ENCODE results near the gene RHPN2. TPM values are rescaled to one million over a fixed set of nuclear protein-coding genes. Genes with fewer than 3 reads are reported as not detected.

The RHPN2 gene
- total RNA-seq = under 1 TPM; 0.16 to 0.66 (median 0.33) TPM
- total RNA-seq (2013) = 0.59 TPM
- 0.07 to 4.6 (median 0.46) reads per million in 29 experiments for total RNA-seq

DNA sequence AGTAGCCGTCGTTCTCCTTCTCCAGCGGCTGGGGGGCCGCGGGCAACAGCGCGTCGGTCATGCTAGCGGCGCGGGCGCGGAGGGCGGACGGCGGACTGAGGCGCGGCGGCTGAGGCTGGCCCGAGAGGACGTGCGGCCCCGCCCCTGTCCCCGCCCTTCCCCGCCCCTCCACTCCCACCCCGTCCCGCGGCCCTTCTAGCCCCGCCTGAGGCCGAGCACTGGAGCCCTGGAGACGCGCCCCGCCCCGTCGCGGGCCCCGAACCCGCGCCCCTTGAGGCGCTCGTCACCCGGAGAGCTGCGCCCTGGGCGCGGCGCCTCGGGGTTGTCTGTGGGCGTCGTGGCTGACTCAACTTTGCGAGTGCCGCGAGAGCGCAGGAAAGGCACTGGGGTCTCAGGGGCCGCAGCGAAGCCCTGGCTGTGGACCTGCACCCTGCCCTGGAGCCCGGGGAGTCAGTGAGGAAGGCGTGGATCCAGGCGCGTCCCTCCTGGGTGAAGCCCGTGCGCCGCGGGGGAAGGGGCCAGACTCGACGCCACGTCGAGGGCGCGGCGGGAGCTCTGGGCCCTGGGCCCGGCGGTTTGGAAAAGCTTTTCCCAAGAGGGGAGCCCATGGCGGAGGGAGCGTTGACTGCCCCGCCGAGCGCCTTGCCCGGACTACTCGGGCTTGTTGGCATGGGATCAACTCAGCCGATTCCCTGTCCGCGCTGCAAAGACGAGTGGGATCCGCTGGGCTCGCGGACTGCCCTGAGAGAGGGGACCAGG lies at the start of gene RHPN2:
Gene RHPN2, minus strand, starts transcription at position 97 of the 759 bp plus-strand sequence. Its CDS starts 36 bp downstream, at position 61.
- Mint-ChIP-seq H3K36me3 (no peaks in the 10 kb centered on the region), H3K4me1 (peaks cover 0 to 5% (median 5%) of the 10 kb centered on the region in 3 donors), H3K27ac (no peak within 1 kb of the TSS), H3K27me3 (peaks cover 18 to 39% of the 10 kb centered on the region in 2 donors), H3K4me3 (peak within 1 kb of the TSS; percentile 60 to 72 (median 66)), H3K9me3 (no peaks in the 10 kb centered on the region)
- peak; percentile 73 to 87 (median 80) for ATAC-seq (replicated peaks in 1 of 4)
- Histone ChIP-seq H3K9me3 (no peaks in the 10 kb centered on the region), H3K36me3 (ENCODE audit: control insufficient read depth in 2 of 2, extremely low read depth in 1 of 2, insufficient read depth in 1 of 2, low read length in 1 of 2) (no peaks in the 10 kb centered on the region), H3K4me1 (ENCODE audit: control insufficient read depth in 1 of 2, extremely low read depth in 1 of 2, insufficient read depth in 2 of 2, low read length in 2 of 2) (peaks cover 0 to 18% of the 10 kb centered on the region in 2 experiments), H3K27ac (ENCODE audit: low read length) (no peak within 1 kb of the TSS), H3K4me3 (ENCODE audit: control insufficient read depth in 1 of 2, extremely low read depth in 1 of 2, low read length in 1 of 2) (peak within 1 kb of the TSS in 1 of 2 donors; percentile 47), H3K27me3 (replicated peaks in 1 of 2; ENCODE audit: control insufficient read depth in 2 of 2, extremely low read depth in 1 of 2, insufficient read depth in 2 of 2, low read length in 1 of 2) (peaks cover 4 to 59% of the 10 kb centered on the region in 2 experiments)
- DNase-seq = peak in 16 of 35 experiments; percentile 1 to 48 (median 10)
- POLR2A ChIA-PET = no interaction called here
- whole genome bisulfite sequencing (ENCODE audit: insufficient coverage) = 12% methylated on average over 75 of the region's 86 CpGs
- CTCF ChIA-PET = no interaction called here

DNA sequence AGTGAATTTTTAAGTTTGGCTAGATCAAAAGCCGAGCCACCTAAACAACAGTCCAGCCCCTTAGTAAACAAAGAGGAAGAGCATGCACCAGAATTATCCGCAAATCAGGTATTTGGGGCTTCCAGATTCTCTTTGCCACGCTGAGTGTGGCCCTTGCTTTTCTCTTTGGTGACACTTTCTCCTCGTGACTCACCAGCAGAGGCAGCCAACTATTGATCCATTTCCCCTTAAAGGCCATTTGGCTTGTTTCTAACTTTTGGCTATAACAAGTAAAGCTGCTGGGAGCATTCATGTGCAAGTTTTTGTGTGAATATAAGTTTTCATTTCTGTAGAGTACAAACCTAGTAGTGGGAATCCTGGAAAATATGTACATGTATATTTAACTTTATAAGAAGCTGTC lies 49.6 kb upstream of the RHPN2 start:
- Mint-ChIP-seq H3K4me3 (no peak overlapping the region), H3K27ac (no peak overlapping the region), H3K27me3 (no peaks in the 10 kb centered on the region), H3K4me1 (no peaks in the 10 kb centered on the region), H3K36me3 (peaks cover 66% of the 10 kb centered on the region), H3K9me3 (no peaks in the 10 kb centered on the region)
- Histone ChIP-seq H3K4me3 (ENCODE audit: control insufficient read depth in 1 of 2, extremely low read depth in 1 of 2, low read length in 1 of 2) (no peak overlapping the region), H3K27me3 (replicated peaks in 1 of 2; ENCODE audit: control insufficient read depth in 2 of 2, extremely low read depth in 1 of 2, insufficient read depth in 2 of 2, low read length in 1 of 2) (no peaks in the 10 kb centered on the region), H3K9me3 (no peaks in the 10 kb centered on the region), H3K4me1 (ENCODE audit: control insufficient read depth in 1 of 2, extremely low read depth in 1 of 2, insufficient read depth in 2 of 2, low read length in 2 of 2) (no peaks in the 10 kb centered on the region), H3K36me3 (ENCODE audit: control insufficient read depth in 2 of 2, extremely low read depth in 1 of 2, insufficient read depth in 1 of 2, low read length in 1 of 2) (peaks cover 29 to 67% of the 10 kb centered on the region in 2 donors), H3K27ac (ENCODE audit: low read length) (no peak overlapping the region)
- ATAC-seq (replicated peaks in 1 of 4) (no peak), DNase-seq (no peak)
- POLR2A ChIA-PET = no interaction called here
- CTCF ChIA-PET = interaction anchor here in 1 of 2 donors (0.7 kb wide), 1 partner anchor 970 kb away, joined by 4 read pairs; no protein-coding TSS in a partner anchor
- WGBS (ENCODE audit: insufficient coverage) = no CpG with 5 or more reads among the region's 4 CpGs

DNA sequence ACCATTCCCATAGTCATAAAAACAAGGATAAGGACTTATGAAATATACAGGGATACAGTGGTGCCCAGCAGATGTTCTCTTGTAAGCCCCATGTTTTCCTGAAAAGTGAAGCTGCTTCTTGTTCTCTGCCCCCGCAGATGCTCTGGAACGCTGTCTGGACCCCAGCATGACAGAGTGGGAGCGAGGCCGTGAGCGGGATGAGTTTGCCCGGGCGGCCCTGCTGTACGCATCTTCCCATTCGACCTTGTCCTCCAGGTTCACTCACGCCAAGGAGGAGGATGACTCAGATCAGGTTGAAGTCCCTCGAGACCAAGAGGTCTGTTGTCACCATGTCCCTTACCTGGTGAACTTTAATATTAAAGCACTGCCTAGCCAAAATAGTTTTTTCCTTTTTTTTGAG lies 46.9 kb upstream of the RHPN2 start:
- CTCF ChIA-PET = no interaction called here
- Histone ChIP-seq H3K27ac (ENCODE audit: low read length) (no peak overlapping the region), H3K27me3 (replicated peaks in 1 of 2; ENCODE audit: control insufficient read depth in 2 of 2, extremely low read depth in 1 of 2, insufficient read depth in 2 of 2, low read length in 1 of 2) (no peaks in the 10 kb centered on the region), H3K9me3 (no peaks in the 10 kb centered on the region), H3K36me3 (ENCODE audit: control insufficient read depth in 2 of 2, extremely low read depth in 1 of 2, insufficient read depth in 1 of 2, low read length in 1 of 2) (peaks cover 30 to 68% of the 10 kb centered on the region in 2 donors), H3K4me3 (ENCODE audit: control insufficient read depth in 1 of 2, extremely low read depth in 1 of 2, low read length in 1 of 2) (no peak overlapping the region), H3K4me1 (ENCODE audit: control insufficient read depth in 1 of 2, extremely low read depth in 1 of 2, insufficient read depth in 2 of 2, low read length in 2 of 2) (no peaks in the 10 kb centered on the region)
- Mint-ChIP-seq H3K36me3 (peaks cover 57% of the 10 kb centered on the region), H3K4me1 (no peaks in the 10 kb centered on the region), H3K4me3 (no peak overlapping the region), H3K9me3 (no peaks in the 10 kb centered on the region), H3K27ac (no peak overlapping the region), H3K27me3 (no peaks in the 10 kb centered on the region)
- POLR2A ChIA-PET = no interaction called here
- no peak for DNase-seq
- 98% methylated on average over 10 of the region's 11 CpGs for WGBS (ENCODE audit: insufficient coverage)
- ATAC-seq (replicated peaks in 1 of 4) = no peak

DNA sequence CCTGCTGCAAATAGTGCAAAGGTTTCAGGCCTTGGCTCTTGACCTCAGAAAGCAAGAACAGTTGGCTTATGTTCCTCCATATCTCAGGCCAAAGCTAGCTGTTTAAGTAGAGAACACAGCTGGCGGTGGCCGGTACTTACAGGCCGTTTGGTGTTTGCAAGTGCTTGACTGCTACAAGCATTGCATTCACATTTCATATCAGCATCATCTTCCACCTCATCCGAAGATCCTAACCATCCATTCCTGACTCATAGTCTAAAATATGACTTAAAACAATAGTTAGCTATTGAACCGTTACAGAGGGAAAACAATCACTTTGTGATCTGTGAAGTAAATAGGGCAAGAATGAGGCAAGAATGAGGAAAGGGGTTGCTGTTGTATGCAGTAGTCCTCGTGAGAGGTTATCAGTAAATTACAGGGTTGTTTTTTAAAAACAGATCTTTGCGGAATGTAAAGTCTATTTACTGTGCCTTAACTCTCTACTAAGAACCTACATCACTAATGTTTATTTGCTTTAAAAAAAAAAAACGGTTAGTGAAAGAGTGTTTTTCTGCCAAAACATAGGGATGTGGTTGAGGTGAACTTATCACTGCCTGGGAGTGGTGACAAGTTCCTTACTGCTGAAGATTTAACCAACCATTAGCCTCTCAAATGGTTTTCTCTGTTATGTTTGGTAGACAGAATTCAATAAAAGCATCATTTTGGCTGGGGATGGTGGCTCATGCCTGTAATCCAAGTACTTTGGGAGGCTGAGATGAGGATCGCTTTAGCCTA lies 45.6 kb upstream of the RHPN2 start:
- H3K36me3 ChIP-seq (ENCODE audit: control insufficient read depth in 2 of 2, extremely low read depth in 1 of 2, insufficient read depth in 1 of 2, low read length in 1 of 2) = peaks cover 28 to 67% of the 10 kb centered on the region in 2 donors
- H3K27ac ChIP-seq (ENCODE audit: low read length) = no peak overlapping the region
- no peaks in the 10 kb centered on the region for H3K27me3 ChIP-seq (replicated peaks in 1 of 2; ENCODE audit: control insufficient read depth in 2 of 2, extremely low read depth in 1 of 2, insufficient read depth in 2 of 2, low read length in 1 of 2)
- Mint-ChIP-seq H3K4me1 (no peaks in the 10 kb centered on the region), H3K9me3 (no peaks in the 10 kb centered on the region), H3K4me3 (no peak overlapping the region), H3K36me3 (peaks cover 52% of the 10 kb centered on the region), H3K27ac (no peak overlapping the region), H3K27me3 (no peaks in the 10 kb centered on the region)
- no peak overlapping the region for H3K4me3 ChIP-seq (ENCODE audit: control insufficient read depth in 1 of 2, extremely low read depth in 1 of 2, low read length in 1 of 2)
- ChIA-PET CTCF (no interaction called here), POLR2A (no interaction called here)
- no CpG with 5 or more reads among the region's 9 CpGs for WGBS (ENCODE audit: insufficient coverage)
- no peaks in the 10 kb centered on the region for H3K4me1 ChIP-seq (ENCODE audit: control insufficient read depth in 1 of 2, extremely low read depth in 1 of 2, insufficient read depth in 2 of 2, low read length in 2 of 2)
- H3K9me3 ChIP-seq = no peaks in the 10 kb centered on the region
- ATAC-seq (replicated peaks in 1 of 4) (no peak), DNase-seq (no peak)

DNA sequence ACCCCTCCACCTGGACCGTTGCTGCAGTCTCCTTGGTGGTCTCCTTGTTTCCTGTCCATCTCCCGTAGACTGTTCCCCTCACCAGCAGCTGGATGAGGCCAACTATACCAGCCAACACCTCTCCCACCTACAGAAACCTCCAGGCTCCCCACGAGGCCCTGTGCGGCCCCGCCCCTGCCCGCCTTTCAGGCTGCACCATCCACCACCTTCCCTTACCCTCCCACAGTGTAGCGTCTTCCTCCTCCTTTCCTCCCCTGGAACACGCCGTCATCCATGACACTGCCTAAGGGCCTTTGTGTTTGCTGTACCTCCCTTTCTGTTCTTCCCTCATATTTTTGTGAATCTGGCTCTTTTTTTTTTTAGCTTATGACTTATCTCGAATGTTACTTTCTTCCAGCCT lies 43.5 kb upstream of the RHPN2 start:
- Histone ChIP-seq H3K27me3 (replicated peaks in 1 of 2; ENCODE audit: control insufficient read depth in 2 of 2, extremely low read depth in 1 of 2, insufficient read depth in 2 of 2, low read length in 1 of 2) (no peaks in the 10 kb centered on the region), H3K36me3 (ENCODE audit: control insufficient read depth in 2 of 2, extremely low read depth in 1 of 2, insufficient read depth in 1 of 2, low read length in 1 of 2) (peaks cover 29 to 62% of the 10 kb centered on the region in 2 donors), H3K9me3 (no peaks in the 10 kb centered on the region), H3K27ac (ENCODE audit: low read length) (no peak overlapping the region), H3K4me3 (ENCODE audit: control insufficient read depth in 1 of 2, extremely low read depth in 1 of 2, low read length in 1 of 2) (no peak overlapping the region), H3K4me1 (ENCODE audit: control insufficient read depth in 1 of 2, extremely low read depth in 1 of 2, insufficient read depth in 2 of 2, low read length in 2 of 2) (no peaks in the 10 kb centered on the region)
- no peak overlapping the region for H3K4me3 Mint-ChIP-seq
- H3K4me1 Mint-ChIP-seq = no peaks in the 10 kb centered on the region
- DNase-seq (no peak), ATAC-seq (replicated peaks in 1 of 4) (no peak)
- no peak overlapping the region for H3K27ac Mint-ChIP-seq
- ChIA-PET CTCF (interaction anchor here (0.5 to 0.8 kb wide), 3 partner anchors 15 to 79 kb away, joined by 3 to 6 read pairs (median 3); no protein-coding TSS in a partner anchor), POLR2A (no interaction called here)
- 87% methylated on average over 10 of the region's 10 CpGs for WGBS (ENCODE audit: insufficient coverage)
- H3K27me3 Mint-ChIP-seq = no peaks in the 10 kb centered on the region
- peaks cover 44% of the 10 kb centered on the region for H3K36me3 Mint-ChIP-seq
- H3K9me3 Mint-ChIP-seq = no peaks in the 10 kb centered on the region

DNA sequence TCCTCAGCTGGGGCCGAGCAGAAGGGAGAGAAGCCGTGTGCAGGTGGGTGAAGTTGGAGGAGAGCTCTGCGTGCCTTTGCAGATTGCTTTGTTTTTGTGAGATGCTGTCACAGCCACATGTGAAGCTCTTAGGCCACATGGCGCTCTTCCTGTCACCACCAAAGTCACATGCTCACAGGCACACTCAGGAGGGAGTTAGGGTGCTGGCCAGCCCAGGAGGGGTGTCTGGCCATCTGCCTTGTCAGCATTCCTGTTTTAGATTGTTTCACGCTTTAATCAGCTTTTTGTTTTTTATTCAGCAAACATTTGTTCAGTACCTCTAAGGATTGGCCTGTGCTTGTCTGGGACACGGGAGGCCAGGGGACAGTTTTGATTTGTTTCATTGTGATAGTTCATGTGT lies 38.2 kb upstream of the RHPN2 start:
- no peaks in the 10 kb centered on the region for H3K27me3 Mint-ChIP-seq
- DNase-seq = no peak
- no peak for ATAC-seq (replicated peaks in 1 of 4)
- ChIA-PET CTCF (no interaction called here), POLR2A (no interaction called here)
- Histone ChIP-seq H3K9me3 (no peaks in the 10 kb centered on the region), H3K27ac (ENCODE audit: low read length) (no peak overlapping the region), H3K4me1 (ENCODE audit: control insufficient read depth in 1 of 2, extremely low read depth in 1 of 2, insufficient read depth in 2 of 2, low read length in 2 of 2) (no peaks in the 10 kb centered on the region), H3K27me3 (replicated peaks in 1 of 2; ENCODE audit: control insufficient read depth in 2 of 2, extremely low read depth in 1 of 2, insufficient read depth in 2 of 2, low read length in 1 of 2) (no peaks in the 10 kb centered on the region), H3K36me3 (ENCODE audit: control insufficient read depth in 2 of 2, extremely low read depth in 1 of 2, insufficient read depth in 1 of 2, low read length in 1 of 2) (peaks cover 24 to 53% of the 10 kb centered on the region in 2 donors), H3K4me3 (ENCODE audit: control insufficient read depth in 1 of 2, extremely low read depth in 1 of 2, low read length in 1 of 2) (no peak overlapping the region)
- H3K4me3 Mint-ChIP-seq = no peak overlapping the region
- peaks cover 45% of the 10 kb centered on the region for H3K36me3 Mint-ChIP-seq
- no peak overlapping the region for H3K27ac Mint-ChIP-seq
- no peaks in the 10 kb centered on the region for H3K9me3 Mint-ChIP-seq
- no peaks in the 10 kb centered on the region for H3K4me1 Mint-ChIP-seq
- WGBS (ENCODE audit: insufficient coverage) = 100% methylated on average over 1 of the region's 6 CpGs

Measured in T-cell (primary cell).